ENCODE results near the gene CLSTN1.

CLSTN1 gene

GRCh38 chr1:9737057-9737456, 86.7 kb downstream of the CLSTN1 start:
- H3K27me3 Mint-ChIP-seq (ENCODE audit: low read depth, poor library complexity) = no peaks in the 10 kb centered on the region
- no peak for TF ChIP-seq CTCF (IDR thresholded peaks at IDR 0.05)
- DNase-seq = no peak
- H3K4me3 Mint-ChIP-seq = no peak overlapping the region
- H3K27ac Mint-ChIP-seq = peak overlapping the region; percentile 70
- no peaks in the 10 kb centered on the region for H3K4me1 Mint-ChIP-seq
- peaks cover 6% of the 10 kb centered on the region for H3K9me3 Mint-ChIP-seq
- peaks cover 85% of the 10 kb centered on the region for H3K36me3 Mint-ChIP-seq (ENCODE audit: low read depth)

- H3K36me3 Mint-ChIP-seq (ENCODE audit: low read depth) = peaks cover 85% of the 10 kb centered on the region
- no peaks in the 10 kb centered on the region for H3K27me3 Mint-ChIP-seq (ENCODE audit: low read depth, poor library complexity)
- no peak for TF ChIP-seq CTCF (IDR thresholded peaks at IDR 0.05)
- H3K4me3 Mint-ChIP-seq = no peak overlapping the region
- H3K4me1 Mint-ChIP-seq = no peaks in the 10 kb centered on the region
- no peak overlapping the region for H3K27ac Mint-ChIP-seq
- H3K9me3 Mint-ChIP-seq = peaks cover 6% of the 10 kb centered on the region
- no peak for DNase-seq
Observed at GRCh38 chr1:9736241-9736640, 87.5 kb downstream of the CLSTN1 start.

- no peak for TF ChIP-seq CTCF (IDR thresholded peaks at IDR 0.05)
- H3K4me3 Mint-ChIP-seq = no peak overlapping the region
- peak overlapping the region; percentile 54 for H3K27ac Mint-ChIP-seq
- peaks cover 85% of the 10 kb centered on the region for H3K36me3 Mint-ChIP-seq (ENCODE audit: low read depth)
- peaks cover 6% of the 10 kb centered on the region for H3K9me3 Mint-ChIP-seq
- no peak for DNase-seq
- H3K27me3 Mint-ChIP-seq (ENCODE audit: low read depth, poor library complexity) = no peaks in the 10 kb centered on the region
- H3K4me1 Mint-ChIP-seq = no peaks in the 10 kb centered on the region
Observed at GRCh38 chr1:9735800-9736199, 88.0 kb downstream of the CLSTN1 start.

GRCh38 chr1:9733160-9733789, 90.5 kb downstream of the CLSTN1 start:
- no peaks in the 10 kb centered on the region for H3K4me1 Mint-ChIP-seq
- H3K4me3 Mint-ChIP-seq = no peak overlapping the region
- no peak overlapping the region for H3K27ac Mint-ChIP-seq
- peaks cover 4% of the 10 kb centered on the region for H3K27me3 Mint-ChIP-seq (ENCODE audit: low read depth, poor library complexity)
- no peak for DNase-seq
- H3K9me3 Mint-ChIP-seq = peaks cover 6% of the 10 kb centered on the region
- TF ChIP-seq CTCF (IDR thresholded peaks at IDR 0.05) = no peak
- peaks cover 88% of the 10 kb centered on the region for H3K36me3 Mint-ChIP-seq (ENCODE audit: low read depth)

GRCh38 chr1:9732123-9732971, 91.4 kb downstream of the CLSTN1 start:
- Mint-ChIP-seq H3K27me3 (ENCODE audit: low read depth, poor library complexity) (peaks cover 4% of the 10 kb centered on the region), H3K9me3 (peaks cover 6% of the 10 kb centered on the region), H3K4me3 (no peak overlapping the region), H3K4me1 (peaks cover 4% of the 10 kb centered on the region), H3K27ac (peak overlapping the region; percentile 59), H3K36me3 (ENCODE audit: low read depth) (peaks cover 88% of the 10 kb centered on the region)
- TF ChIP-seq CTCF (IDR thresholded peaks at IDR 0.05) = no peak
- no peak for DNase-seq

All from nephron progenitor cell (in vitro differentiated cells).